HG03045 (cell line): ENCODE data around the gene PPL.
"Not testable (repeated sequence)": the region's sequence is repeated elsewhere in the genome, so short reads cannot be mapped to it uniquely, and the experiment has no call there.

Experiments used
- ATAC-seq: cut with Tn5 transposase; IDR thresholded peaks from one replicate; pipeline ENCODE4 v1.9.1; 2021; ENCODE audit warnings: mild to moderate bottlenecking, moderate library complexity; ENCODE audit not compliant: unreplicated experiment

PPL gene

DNA sequence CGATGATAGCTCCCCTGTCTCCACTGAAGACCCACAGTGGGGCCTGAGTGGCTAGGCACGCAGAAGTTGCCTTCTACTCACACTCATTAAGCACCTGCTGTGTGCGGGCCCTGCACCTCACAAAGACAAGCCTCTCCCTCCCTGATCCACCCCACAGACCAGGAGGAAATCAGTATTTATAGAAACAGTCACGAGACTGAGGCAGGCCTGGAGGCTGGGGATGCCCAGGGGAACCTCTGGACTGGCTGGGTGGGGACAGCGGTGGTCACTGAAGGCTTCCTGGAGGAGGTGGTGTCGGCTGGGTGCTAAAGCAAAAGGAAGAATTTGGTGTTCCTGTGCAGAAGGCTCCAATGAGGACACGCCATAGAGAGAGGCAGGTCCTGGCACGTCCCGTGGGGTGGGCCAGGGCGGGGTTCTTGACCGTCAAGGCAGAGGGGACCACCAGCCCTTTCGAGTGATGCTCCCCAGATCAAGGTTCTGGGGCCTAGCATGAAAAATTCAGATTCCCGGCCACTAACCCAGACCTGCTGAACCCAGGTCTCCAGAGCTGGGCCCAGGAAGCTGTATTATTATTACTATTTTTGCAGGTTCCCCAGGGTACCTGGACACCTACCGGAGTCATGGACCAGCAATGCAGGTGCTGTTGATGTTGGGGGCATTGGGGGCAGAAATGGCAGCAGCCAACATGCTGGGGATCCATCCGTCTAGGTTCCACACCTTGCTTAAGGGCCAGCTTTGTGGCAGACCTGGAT is 23.0 kb downstream of the PPL start:
- no peak for ATAC-seq

DNA sequence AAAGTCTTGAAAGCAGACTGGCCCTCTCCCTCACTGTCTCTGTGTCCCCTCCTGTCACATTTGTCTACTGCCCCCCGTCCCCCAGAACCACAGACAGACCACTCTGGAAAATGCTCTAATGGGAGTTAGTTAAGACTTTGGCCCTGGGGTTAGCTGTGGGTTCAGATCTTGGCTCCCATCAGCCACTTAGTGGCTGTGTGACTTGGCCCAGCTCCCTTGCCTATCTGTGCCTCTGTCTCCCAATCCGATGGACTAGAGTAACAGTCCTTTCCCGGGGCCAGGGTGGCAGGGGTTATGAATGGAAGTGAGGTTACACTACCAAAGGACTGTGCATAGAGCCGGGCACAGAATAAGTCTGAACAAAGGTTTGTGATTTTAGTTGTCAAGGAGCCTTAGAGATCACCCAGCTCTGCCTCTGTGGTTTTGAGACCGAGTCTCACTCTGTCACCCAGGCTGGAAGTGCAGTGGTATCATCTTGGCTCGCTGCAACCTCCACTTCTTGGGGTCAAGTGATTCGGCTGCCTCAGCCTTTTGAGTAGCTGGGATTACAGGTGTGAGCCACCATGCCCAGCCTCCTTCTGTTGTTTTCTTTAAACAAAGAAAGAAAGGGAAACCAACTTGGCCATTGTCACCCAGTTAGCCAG is 23.7 kb downstream of the PPL start:
- ATAC-seq, result no peak

DNA sequence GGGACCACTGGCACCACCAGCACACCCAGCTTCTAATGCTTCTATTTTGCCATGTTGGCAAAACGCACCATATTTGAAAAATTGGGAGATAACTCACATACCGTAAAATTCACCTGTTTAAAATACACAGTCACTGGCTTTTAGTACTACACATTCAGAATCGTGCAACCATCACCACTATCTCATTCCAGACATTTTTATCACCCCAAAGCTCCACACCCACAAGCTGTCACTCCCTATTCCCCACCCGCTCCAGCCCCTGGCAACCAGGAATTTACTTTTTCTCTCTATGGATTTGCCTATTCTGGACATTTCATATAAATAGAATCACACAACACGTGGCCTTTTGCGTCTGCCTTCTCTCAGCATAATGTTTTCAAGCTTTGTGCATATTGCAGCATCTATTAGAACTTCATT is 25.0 kb downstream of the PPL start:
- no peak for ATAC-seq

DNA sequence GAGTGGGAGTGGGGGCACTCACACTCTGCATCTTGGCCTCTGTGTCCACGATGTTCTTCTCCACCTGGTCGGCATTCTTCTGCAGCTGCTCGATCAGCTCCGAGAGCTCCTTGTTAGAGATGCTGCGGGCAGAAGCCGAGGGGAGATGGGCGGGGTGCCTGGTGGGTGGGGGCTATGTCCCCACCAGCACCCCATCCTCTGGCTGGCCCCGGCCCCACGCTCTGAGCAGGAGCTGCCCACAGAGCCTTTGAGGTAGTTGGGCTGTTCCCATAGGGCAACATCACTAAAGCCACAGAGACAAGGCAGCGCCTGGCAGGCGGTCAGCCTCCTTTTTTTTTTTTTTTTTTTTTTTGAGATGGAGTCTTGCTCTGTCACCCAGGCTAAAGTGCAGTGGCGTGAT is 26.1 kb downstream of the PPL start:
- ATAC-seq, result no peak

DNA sequence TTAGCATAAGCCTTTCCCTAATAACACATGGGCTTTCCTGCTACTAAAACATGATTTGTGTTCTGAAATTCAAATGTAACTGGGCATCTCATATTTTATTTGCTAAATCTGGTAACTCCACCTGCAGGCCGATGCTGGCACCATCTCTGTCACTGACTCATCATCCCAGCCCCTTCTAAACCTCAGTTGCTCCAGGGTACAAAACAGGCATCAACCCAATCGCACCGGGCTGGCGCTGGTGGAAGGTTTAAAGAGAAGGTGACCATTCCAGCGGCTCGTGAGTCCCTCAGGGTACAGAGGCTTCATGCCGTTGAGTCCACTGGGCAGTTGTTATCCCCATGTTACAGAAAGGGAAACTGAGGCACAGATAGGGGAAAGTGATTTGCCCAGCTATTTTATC is 27.1 kb downstream of the PPL start:
- ATAC-seq, result no peak

DNA sequence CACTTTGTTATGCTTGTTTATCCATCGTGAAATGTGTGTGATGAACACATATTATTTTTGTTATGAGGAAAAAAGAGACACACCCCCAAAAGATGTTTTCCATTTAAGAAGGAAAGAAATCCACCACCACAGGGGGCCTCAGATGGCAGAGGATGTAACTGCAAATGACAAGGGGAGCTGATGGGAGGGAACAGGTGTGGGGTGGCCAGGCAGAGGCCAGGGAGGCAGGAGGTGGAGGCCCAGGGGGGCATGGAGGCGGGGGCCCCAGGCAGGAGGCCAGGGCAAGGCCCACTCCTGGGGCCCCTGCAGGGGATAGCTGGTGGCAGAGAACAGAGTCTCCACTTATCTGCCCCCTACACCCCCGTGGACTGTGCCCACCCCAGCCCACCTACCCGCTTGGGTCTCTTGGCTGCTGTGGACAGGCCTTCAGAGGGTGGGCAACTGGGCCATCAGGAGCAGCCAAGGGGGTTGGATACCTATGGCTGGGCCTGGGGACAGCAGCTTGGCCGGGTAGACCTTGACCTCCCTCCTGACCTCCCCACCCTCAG is 28.0 kb downstream of the PPL start:
- no peak for ATAC-seq

DNA sequence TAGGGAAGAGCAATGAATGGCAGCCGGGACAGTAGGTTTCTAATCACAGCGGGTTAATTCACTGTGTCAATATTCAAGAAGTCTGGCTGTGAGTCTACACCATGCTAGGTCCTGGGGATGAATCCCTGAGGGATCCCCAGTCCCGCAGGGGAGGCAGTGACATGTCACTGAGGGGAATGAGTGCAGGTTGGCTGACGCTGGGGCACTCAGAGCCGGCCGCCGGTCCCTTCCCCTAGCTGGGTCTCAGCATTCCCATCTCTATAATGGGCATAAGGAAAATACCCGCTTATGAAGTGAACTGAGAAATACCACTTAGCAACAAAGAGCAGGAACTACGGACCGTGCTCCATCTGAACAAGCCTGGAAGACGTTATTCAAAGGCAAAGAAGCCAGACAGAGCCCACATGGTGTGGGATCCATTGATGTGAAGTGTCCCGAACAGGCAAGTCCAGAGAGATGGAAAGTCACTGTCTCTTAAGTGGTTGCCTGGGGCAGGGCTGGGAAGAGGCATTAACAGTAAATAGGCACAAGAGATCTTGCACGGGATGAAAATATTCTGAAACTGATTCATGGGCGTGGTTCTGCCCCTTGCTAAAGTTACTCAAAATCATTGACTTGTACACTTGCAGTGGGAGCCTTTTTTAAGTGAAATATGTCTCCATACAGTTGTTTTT is 31.9 kb downstream of the PPL start:
- no peak for ATAC-seq

DNA sequence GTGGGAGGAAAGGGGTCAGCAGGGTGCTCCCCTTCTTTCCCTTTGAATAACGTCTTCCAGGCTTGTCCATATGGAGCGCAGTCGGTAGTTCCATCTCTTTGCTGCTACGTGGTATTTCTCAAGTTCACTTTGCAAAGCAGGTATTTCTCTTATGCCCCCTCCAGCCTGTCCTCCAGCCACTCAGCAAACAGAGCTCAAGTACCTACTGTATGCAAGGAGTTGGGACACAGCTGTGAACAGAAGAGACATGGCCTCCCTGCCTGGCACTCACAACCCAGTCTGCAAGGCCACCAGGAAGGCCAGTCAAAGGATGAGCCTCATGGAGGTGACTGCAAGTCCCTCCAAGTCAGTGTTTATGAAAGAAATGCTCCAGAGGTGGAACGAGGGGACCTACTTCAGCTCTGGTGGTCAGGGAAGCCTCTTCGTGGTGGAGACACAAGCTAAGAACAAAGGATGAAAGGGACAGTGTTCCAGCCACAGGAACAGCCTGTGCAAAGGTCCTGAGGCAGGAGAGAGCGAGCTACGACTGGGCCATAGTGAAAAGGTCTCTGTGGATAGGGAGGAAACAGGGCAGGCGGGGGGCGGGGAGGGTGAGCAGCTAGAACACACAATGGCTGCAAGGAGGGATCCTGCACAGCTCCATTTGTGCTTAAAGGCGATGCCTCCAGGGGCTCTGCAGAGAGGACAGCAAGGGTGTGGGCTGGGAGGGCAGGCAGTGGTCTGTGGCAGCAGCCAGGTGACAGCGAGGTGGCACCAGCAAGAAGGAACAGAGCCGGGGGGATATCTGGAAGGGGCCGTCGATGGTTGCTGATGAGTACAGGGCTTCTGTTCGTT is 32.6 kb downstream of the PPL start:
- no peak for ATAC-seq

DNA sequence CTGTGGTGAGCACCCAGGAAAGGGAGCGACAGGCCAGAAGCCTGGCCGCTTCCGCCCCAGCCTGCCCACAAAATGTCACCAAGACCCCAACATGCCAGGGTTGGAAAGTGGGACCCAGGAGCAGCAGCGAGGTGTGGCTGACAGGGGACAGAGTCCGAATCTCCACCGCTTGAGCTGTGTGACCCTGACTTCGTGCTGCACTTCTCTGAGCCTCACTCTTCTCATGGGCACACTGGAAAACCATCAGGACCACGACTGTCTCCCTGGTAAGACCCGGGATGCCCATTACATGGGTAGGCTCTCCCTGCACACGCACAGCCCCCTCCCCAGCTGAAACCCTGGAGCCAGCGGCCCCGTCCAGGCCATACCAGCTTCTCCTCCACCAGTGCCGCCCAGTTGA is 34.9 kb downstream of the PPL start:
- ATAC-seq, result no peak

DNA sequence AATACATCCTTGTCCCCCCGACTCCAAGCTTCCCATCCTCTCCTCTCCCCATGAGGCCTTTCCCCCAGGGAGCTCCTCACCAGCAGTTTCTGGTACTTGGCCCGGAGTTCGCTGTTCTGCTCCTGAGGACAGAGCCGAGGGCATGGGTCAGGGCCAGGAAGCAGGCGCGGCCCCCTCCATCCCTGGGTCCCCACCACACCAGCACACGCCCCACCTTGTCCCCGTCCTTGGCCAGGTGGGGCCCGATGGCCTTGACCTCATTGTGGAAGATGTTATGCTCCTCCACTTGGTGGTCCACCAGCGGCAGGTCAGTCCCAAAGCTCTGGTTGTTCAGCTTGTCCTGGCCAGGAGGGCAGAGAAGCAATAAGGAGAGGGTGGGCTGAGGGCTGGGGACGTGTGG is 36.2 kb downstream of the PPL start:
- ATAC-seq, result no peak

DNA sequence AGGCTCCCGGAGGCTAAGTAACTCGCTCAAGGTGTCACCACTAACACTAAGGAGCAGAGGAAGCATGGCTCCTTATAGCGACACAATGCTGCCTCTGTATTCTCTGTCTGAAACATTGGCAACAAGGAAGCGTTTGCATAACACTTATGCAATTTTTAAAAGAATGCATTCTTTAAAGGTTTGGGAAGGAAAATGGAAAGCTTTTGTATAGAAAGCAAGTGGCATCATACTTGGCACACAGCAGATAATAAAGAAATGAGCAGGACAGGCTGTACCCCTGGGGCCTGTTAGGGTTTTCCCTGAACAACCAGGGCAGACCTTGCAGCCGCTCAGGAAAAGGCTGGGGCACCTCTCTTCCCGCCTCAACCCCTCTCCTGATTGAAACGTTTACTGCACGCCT is 36.9 kb downstream of the PPL start:
- ATAC-seq, result no peak

DNA sequence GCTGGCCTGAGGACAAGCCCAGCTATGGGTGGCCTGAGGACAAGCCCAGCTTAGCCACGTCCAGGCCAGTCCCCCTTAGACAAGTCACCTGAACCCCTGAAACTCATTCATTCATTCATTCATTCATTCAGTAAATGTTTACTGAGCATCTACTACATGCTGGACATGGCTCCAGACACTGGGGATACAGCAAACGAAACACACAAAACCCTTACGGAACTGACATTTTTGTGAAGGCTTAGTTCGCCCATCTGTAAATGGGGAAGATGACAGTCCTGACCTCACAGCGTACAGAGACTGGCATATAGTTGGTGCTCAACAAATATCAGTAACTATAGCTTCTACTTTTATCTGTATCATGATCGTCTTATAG is 37.5 kb downstream of the PPL start:
- ATAC-seq, result no peak

DNA sequence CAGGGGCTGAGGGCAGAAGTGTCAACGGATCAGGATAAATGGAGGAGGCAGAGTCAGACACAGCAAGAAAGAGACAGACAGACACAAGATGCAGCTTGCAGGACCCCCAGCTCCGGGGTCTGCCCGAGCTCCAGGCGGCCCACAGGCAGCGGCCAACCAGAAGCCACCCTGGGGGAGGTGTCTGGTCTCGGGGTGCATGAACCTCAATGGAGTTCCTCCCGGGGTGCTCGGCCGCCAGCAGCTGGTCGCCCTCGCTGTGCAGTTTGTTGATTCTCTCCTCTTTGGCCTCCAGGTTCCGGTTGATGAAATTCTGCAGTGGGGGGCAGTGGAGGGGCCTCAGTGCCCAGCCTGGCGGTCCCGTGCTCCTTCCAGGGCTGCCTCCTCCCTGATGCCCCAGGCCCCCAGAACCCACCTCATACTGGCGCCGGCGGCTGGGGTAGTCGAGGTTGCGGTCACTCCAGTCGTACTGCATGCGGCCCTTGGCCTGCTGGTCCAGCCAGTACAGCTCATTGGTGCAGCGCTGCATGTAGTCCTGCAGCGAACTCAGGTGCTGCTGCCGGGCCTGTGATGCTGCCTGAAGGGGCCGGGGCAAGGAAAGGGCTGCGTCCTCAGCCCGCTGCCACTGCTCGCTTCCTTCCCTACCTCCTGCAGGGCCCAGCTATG is 38.0 kb downstream of the PPL start:
- no peak for ATAC-seq

DNA sequence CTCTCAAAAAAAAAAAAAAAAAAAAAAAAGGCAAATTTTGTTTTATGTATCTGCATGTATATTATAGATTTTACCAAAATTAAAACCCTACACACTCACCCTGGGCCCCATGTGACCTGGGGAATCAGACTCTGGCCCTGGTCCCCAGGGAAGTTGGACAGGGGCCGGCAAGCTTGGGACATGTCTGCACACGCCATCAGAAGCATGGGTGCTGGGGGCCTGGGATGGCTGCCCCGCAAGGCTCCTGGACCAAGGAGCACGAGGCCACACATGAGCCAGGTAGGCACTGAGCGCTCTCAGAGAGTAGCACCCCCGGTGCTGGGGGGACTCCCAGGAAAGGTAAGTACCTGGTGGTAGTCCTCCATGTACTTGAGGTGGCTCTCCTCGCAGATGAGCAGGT is 39.6 kb downstream of the PPL start:
- no peak for ATAC-seq

DNA sequence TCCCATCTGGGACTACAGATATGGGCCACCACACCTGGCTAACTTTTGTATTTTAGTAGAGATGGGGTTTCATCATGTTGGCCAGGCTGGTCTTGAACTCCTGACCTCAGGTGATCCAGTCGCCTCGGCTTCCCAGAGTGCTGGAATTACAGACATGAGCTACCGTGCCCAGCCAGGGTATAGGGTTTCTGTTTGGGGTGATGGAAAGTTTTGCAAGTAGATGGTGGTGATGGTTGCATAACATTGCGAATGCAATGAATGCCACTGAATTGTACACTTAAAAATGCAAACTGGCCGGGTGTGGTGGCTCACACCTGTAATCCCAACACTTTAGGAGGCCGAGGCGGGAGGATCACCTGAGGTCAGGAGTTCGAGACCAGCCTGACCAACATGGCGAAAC is 40.2 kb downstream of the PPL start:
- not testable (repeated sequence) for ATAC-seq

DNA sequence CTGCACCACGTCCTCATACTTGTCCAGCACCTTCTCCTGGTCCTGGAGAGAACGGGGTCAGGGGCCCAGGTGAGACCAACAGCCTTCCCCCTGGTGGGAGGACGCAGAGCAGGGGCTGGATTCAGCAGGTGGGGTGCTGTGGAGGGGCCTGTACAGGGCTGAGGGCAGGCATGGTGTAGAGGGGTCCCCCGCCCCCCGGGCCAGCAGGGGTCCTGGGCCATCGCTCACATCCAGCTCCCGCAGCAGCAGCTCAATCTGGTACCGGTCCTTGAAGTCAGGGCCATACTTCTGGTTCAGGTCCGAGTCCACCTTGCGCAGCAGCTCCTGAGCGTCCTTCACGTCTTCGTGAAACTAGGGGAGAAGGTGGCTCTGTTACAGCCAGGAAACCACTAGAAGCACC is 41.6 kb downstream of the PPL start:
- no peak for ATAC-seq

DNA sequence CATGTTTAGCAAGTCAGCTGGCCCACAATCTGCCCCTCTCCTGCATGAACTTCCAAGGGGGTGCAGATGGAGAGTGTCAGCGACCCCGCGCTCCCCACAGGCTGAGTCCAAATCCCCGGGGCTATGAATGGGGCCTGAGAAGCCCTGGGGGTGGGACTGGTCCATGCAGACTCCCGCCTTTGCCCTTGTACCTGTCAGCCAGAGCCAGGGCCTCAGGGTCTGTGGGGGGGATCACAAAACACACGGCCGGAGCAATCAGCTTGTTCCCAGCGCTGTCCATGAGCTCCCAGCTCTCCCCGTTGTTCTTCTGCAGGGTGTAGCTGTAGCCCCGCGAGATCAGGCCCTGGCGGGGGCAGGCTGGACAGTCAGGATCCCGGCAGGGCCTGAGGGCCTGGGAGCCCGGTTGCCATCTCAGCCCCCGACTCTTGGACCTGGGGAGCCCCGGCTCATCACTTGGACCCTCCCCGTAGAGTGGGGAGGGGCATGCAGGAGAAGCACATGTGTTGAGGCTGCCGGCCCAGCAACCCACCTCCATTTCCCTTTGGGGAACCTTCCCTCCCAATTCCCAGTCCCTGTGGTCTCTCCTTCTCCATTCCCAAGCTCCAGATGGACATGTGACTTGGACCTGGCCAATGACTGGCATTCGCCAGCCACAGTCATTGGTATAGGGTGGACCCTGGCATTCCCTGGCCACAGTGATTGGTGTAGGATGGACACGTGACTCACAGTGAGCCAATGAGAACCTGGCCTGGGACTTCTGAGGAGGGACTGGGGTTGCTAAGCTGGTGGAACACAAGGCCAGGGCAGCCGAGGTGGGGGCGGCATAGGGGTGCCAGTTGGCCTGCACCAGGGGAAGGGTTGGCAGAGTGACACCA is 42.4 kb downstream of the PPL start:
- no peak for ATAC-seq

DNA sequence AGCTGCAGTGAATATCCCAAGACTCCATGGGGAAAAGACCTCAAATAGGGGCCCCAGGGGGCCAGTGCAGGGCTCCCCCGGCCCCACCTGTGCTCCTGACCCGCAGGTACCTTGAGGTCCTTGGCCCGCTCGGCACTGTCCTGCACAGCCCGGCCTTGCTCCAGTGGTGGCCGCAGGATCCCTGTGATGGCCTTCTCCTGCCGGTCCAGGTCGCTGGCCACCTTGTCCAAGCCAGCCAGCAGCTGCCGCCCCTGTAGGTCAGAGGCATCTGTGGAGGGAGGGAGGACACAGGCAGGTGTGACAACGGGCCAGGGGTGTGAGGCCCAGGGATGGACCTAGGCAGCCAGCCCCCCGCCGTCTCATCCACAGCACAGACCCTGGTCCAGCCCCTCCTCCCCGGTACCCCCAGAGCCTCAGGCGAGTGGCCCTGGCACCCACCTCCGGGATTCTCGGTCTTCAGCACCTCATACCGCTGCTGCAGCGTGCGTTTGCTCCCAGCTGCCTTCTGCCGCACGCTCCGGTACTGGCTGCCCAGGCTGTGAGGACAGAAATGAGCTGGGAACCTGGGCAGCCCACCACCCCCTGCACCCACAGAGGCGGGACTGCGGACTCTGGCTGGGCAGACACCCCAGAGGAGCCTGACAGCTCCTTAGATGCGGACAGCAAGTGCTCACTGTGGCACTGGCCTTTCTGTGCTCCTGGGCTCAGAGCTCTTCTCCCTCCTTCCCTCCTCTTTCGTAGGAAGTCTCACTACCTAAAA is 43.7 kb downstream of the PPL start:
- ATAC-seq, result no peak
